Measurements from ENCODE around the gene ZNRF3.

ZNRF3 gene

DNA sequence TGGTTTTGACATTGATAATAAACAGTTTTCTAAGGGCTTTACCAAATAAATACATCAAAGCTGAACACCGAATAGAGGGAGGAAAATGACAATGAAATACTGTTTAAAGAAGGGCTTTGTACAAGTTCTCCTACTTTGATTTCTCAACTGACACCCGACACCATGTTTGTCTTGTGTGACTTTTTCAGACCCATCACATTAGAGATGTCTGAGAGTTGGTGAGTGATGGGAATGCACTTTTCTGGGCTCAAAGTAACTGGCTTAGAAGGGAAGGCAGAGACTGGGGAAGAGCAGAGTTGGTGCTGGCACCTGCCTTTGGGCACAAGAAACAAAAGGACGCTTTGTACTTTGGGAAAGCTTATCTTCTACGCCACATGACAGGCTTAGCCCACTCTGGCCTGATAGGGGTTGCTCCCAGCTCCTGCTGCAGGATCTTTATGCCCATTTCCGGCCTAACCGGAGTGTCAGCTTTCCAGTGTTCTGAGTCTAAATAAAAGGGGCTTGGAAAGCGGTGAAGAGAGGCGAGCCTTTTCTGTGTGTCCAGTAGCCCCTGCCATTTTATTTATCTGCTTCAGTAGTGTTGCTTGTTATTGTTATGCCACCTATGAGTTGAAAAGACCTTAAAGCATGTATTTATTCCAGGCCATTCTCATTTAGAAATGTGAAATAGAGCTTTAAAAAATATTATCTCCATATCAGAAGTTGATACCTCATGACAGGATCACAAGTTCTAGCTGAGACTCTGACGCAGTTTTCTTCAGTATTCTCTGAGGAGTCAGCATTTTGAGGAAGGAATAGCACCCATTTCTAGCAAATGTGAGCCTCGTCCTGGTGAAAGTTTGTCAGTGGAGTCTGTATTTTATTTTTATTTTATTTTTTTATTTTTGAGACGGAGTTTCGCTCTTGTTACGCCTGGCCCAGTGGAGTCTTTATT is 213.6 kb downstream of the ZNRF3 start:
- FAIRE-seq = no peak

- FAIRE-seq = no peak
These were observed 214.9 kb downstream of the ZNRF3 start for GRCh38 chr22:29098296-29098695.

- FAIRE-seq = no peak
These were observed 218.9 kb downstream of the ZNRF3 start for GRCh38 chr22:29102300-29102699.

- FAIRE-seq = no peak
These were observed 219.7 kb downstream of the ZNRF3 start for GRCh38 chr22:29103121-29103520.

DNA sequence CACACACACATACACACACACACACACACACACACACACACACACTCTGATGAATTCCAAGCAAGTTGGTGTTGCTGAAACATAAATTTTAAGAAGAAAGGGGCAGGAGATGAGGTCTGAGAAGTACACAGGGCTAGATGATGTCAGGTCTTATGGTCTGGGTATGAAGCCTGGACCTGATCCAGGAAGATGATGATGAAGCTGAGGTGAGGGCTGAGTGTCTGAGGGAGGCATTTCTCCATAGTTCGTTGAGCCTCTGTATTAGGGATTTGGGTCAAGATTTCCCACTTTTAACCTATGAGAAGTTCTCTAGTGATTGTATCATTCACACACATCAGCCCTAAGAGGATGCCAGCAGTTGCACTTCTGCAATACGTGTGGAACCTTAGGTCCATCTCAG is 222.1 kb downstream of the ZNRF3 start:
- no peak for FAIRE-seq

GRCh38 chr22:29106839-29107238 is 223.5 kb downstream of the ZNRF3 start:
- no peak for FAIRE-seq
